Midbrain (tissue), 1 donor: ENCODE measurements around the gene EFHD2.

Experiments used
- DNase-seq: peaks from one replicate; lab custom pipeline; 2025; lab: John Stamatoyannopoulos, UW

Gene EFHD2

DNA sequence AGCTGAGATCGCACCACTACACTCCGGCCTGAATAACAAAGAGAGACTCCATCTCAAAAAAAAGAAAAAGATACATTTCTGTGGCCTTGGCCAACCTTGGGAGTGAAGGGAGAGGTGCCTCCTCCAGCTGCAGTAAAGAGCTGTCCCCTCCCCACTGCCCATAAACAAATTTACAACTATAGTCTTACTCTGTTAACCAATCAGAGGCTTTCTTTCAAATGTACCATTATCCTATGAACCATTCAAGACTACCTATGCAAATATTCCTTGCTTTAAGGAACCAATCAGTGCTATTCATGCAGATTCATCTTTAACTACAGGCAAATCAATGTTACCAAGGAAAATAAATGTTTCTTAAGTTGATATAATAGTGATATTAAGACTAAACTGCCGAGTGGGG, 67.2 kb downstream of the EFHD2 start:
- DNase-seq: no peak

DNA sequence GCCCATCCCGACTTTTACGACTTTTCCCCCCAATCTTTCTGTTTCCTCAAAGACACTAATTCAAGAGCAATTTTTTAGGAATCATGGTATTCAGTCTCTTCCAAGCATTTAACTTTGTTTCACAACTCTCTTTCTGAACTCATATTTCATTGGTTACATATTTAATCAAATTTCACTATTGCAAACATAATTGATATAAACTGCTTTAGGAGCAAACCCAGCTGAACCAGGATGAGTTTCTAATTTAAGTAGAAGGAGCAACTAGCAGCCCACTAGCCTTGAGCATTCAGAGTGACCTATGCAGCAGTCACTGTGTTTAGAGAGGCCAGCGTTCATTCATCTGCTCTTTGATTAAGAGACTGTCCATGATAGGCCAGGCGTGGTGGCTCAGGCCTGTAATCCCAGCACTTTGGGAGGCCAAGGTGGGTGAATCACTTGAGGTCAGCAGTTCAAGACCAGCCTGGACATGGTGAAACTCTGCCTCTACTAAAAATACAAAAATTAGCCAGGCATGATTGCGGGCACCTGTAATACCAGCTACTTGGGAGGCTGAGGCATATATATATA, 68.0 kb downstream of the EFHD2 start:
- no peak for DNase-seq
